Stimulated activated CD8-positive, alpha-beta memory T cell treated with anti-CD3 and anti-CD28 coated beads, Interleukin-4, amount 100 ng/mL, for 48 hours (primary cell): Measurements from ENCODE around the gene C12orf43.
"Not testable (repeated sequence)": the region's sequence is repeated elsewhere in the genome, so short reads cannot be mapped to it uniquely, and the experiment has no call there.

Source experiments
- DNase-seq: peaks from one replicate; pipeline ENCODE4 v3.0.0-alpha.2; 2020

The C12orf43 gene

GRCh38 chr12:121015825-121016766 is at the start of gene C12orf43:
C12orf43 (minus strand) TSS chr12:121016487; CDS start chr12:121016474, 13 bp downstream.
- peak; percentile 95 for DNase-seq

GRCh38 chr12:121065345-121065744 is 49.1 kb upstream of the C12orf43 start:
- no peak for DNase-seq

GRCh38 chr12:121064586-121064985 is 48.3 kb upstream of the C12orf43 start:
- not testable (repeated sequence) for DNase-seq

- DNase-seq: no peak
These were observed 47.8 kb upstream of the C12orf43 start for GRCh38 chr12:121064116-121064515.

- no peak for DNase-seq
These were observed 46.2 kb upstream of the C12orf43 start for GRCh38 chr12:121062391-121063045.

- DNase-seq: no peak
These were observed 45.5 kb upstream of the C12orf43 start for GRCh38 chr12:121061831-121062230.

- peak; percentile 58 for DNase-seq
These were observed 44.1 kb upstream of the C12orf43 start for GRCh38 chr12:121060149-121061001.

GRCh38 chr12:121059031-121059898 is 43.0 kb upstream of the C12orf43 start:
- no peak for DNase-seq

- DNase-seq: no peak
These were observed 41.5 kb upstream of the C12orf43 start for GRCh38 chr12:121057794-121058193.

- no peak for DNase-seq
These were observed 37.4 kb upstream of the C12orf43 start for GRCh38 chr12:121053706-121054105.

- no peak for DNase-seq
These were observed 34.4 kb upstream of the C12orf43 start for GRCh38 chr12:121050725-121051124.

GRCh38 chr12:121048442-121048841 is 32.2 kb upstream of the C12orf43 start:
- no peak for DNase-seq

- not testable (repeated sequence) for DNase-seq
These were observed 31.1 kb upstream of the C12orf43 start for GRCh38 chr12:121047400-121047799.

- DNase-seq: no peak
These were observed 26.8 kb upstream of the C12orf43 start for GRCh38 chr12:121043067-121043466.

- peak; percentile 72 for DNase-seq
These were observed 22.8 kb upstream of the C12orf43 start, which contains the start of gene OASL for GRCh38 chr12:121038861-121039668. OASL (minus strand) TSS chr12:121039246; CDS start chr12:121038971, 275 bp downstream.

- DNase-seq: peak; percentile 62
These were observed 20.6 kb upstream of the C12orf43 start for GRCh38 chr12:121036810-121037326.

- no peak for DNase-seq
These were observed 18.5 kb upstream of the C12orf43 start for GRCh38 chr12:121034616-121035305.

GRCh38 chr12:121033625-121034349 is 17.5 kb upstream of the C12orf43 start:
- peak; percentile 64 for DNase-seq

GRCh38 chr12:121030576-121031212 is 14.4 kb upstream of the C12orf43 start:
- DNase-seq: no peak
